Activated T-helper 1 cell treated with anti-CD3 and anti-CD28 coated beads, Interleukin-2, amount 50 U/mL, for 16 hours (primary cell): ENCODE measurements around the gene TRRAP.
A peak's percentile ranks its signal among the peaks of the same experiment; 100 is the strongest.

Source experiments
- DNase-seq, 2 donors: peaks; one replicate each; pipeline ENCODE4 v3.0.0-alpha.2; 2020; ENCODE audit warnings: low read depth in 1 of 2, low spot score in 1 of 2

Gene TRRAP

DNA sequence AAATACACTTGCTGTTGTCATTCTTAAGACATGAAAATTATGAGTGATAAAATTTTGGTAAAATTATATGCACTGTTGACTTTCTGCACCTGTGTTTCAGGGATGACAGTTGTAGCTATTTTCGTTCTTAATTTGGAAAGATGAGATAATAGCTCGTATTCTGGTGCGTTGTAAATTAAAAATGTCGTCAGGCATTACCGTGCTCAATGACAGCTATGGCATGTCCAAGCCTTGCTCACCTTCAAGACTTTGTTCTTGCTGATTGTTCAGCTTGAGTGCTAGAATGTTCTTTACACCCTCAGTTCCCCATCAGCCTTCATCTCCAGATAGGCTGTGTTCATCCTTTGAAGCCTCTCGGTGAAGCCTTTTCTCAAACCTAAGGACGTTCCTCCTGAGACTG is 21.5 kb downstream of the TRRAP start:
- no peak for DNase-seq

DNA sequence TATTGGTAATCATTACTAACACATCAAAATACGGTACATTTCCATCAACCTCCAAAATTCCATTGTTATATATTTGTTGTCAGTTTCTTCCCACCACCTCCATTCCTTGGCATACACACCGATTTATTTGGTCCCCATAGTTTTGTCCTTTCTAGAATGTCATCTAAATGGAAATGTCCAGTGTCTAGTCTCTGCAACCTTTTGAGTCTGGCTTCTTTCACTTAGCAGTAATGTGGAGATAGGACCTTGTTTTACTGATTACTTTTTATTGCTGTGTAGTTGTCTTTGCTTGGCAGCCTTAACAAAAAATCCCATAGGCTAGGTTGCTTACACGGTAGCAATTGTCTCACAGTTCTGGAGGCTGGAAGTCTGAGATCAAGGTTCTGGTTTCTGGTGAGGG is 22.5 kb downstream of the TRRAP start:
- no peak for DNase-seq

DNA sequence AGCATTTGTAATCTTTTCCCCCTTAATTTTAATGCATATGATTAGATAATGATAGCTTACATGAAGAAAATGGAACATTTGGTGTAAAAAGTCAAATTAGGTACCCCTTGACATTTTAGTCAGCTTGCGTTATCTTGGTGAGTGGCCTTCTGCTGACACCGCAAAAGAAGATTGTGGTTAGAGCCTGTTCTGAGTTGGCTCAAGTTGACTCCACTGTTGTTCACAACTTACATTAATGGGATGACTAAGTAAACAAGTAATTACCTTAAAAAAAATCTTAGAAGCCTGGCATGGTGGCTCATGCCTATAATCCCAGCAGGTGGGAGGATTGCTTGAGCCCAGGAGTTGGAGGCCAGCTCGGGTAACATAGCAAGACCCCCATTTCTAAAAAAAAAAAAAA is 24.2 kb downstream of the TRRAP start:
- no peak for DNase-seq

- DNase-seq, result no peak
These were observed 24.9 kb downstream of the TRRAP start for GRCh38 chr7:98903246-98903645.

DNA sequence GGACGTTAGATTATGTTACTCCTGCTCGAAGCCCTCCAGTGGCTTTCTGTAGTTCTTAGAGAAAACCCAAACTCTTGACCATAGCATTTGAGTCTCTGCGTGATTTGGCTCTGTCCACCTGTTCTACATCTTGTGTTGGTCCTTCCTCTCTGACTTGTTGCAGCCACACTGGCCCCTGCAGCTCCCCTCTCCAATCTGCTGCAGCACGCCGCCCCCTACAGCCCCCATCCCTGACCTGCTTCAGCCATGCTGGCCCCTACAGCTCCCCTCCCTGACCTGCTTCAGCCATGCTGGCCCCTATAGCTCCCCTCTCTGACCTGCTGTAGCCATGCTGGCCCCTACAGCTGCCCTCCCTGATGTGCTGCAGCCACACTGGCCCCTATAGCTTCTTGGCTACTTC is 29.2 kb downstream of the TRRAP start:
- no peak for DNase-seq

- no peak for DNase-seq
These were observed 30.3 kb downstream of the TRRAP start for GRCh38 chr7:98908585-98908984.

DNA sequence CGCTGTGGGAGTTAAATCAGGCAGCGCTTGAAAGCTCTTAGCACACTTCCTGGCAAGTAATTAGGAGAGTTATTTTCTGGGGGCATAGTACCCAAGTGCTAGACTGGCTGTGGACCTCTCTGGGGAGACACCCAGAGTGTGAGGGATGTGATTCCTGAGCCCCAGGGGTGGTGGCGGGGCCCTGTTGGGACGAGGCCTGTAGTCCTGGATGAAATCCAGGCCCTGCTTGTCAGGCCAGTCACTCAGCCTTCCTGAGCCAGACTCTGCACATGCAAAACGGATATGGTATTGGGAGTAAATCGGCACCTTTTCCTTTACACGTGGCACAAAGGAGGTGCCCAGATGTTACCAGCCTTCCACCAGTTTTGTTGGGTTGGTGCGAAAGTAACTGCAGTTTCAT is 31.2 kb downstream of the TRRAP start:
- DNase-seq, result no peak

GRCh38 chr7:98910427-98910826 is 32.1 kb downstream of the TRRAP start:
- no peak for DNase-seq

- no peak for DNase-seq
These were observed 33.6 kb downstream of the TRRAP start for GRCh38 chr7:98911916-98912315.

- DNase-seq, result no peak
These were observed 34.7 kb downstream of the TRRAP start for GRCh38 chr7:98913026-98913425.

DNA sequence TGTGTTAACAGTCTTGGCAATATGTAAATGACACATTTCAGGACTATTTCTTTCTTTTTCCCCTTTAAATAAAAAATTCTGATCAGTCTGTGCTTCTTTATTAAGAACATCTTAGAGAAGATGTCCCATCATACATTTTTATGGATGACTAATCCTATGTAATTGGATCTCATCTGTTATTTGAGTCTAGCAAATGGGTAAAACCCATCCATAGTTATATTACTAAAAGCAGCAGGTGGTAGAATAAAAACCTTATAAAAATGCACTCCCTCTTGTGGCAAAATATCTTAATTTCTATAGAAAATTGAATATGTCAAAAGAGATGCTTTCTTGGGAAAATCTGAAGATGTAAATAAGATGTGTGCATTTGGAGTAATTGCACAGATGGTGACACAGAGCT is 35.3 kb downstream of the TRRAP start:
- DNase-seq, result no peak

DNA sequence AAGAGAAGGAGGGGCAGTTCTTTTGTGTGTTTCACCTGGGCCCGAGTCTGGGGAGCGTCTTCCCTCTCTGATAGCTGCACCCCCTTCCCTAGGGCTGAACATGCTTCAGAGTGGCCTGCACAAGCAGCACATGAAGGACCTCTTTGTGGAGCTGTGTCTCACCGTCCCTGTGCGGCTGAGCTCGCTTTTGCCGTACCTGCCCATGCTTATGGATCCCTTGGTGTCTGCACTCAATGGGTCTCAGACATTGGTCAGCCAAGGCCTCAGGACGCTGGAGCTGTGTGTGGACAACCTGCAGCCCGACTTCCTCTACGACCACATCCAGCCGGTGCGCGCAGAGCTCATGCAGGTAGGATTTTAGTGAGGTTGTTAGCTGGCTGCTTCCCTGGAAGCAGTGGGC is 39.0 kb downstream of the TRRAP start:
- no peak for DNase-seq

GRCh38 chr7:98921608-98922372 is 43.5 kb downstream of the TRRAP start:
- no peak for DNase-seq

DNA sequence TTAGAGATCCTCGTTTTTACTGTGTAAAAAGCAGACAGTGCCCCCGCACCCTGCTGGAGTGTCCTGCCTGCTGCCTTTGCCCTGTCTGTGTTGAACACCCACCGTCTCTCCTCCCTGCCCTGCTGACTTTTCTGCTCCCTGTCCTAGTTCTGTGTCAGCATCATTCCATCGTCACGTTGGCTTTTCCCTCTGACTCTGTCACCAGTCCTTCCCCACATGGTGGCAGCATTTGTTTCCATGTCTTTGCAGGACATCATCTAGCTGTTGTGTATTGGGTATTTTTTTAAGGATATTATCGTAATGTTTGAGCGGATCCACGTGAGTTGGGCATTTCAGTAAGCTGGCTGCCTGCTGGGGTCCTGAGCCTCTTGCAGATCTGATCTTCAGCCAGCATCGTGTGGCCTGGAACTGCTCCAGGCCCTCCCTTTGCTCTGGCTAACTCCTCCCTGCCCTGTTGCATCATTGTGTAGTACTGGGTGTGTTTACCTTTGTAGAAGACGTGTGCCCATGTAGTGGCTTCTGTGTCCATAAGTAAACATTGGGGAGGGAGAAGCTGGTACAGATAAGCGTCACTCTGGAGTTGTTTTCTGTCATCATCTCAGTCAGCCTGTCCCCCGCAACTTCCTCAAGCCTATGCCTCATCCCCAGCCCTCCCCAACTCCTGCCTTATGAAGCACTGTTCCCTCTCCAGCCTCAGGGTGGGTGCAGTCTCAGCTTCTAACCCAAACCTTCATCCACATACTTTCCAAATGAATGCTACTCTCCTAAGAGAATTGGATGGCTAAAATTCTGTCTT is 44.3 kb downstream of the TRRAP start:
- DNase-seq, result no peak

- no peak for DNase-seq
These were observed 45.2 kb downstream of the TRRAP start for GRCh38 chr7:98923512-98923911.

DNA sequence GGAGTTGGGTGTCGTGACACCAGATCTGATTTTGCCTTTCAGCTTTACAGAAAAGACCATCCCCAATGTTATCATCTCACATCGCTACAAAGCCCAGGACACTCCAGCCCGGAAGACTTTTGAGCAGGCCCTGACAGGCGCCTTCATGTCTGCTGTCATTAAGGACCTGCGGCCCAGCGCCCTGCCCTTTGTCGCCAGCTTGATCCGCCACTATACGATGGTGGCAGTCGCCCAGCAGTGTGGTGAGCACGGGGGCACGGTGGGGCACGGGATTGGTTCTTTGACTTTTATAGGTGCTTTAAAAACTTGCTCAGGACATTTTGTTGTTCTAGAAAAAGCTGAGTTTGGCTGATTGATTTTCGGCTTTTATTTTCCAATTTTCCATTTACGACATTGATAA is 48.8 kb downstream of the TRRAP start:
- DNase-seq, result no peak

DNA sequence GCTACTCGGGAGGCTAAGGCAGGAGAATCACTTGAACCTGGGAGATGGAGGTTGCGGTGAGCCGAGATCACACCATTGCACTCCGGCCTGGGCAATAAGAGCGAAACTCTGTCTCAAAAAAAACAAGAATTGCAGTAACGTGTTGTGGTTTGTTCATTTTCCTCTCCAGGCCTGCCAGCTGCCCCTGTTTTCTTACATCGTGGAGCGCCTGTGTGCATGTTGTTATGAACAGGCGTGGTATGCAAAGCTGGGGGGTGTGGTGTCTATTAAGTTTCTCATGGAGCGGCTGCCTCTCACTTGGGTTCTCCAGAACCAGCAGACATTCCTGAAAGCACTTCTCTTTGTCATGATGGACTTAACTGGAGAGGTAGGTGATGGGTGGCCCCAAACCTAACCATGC is 52.1 kb downstream of the TRRAP start:
- no peak for DNase-seq

- DNase-seq, result peak in 1 of 2 donors; percentile 6
These were observed 52.6 kb downstream of the TRRAP start for GRCh38 chr7:98930921-98931320.

- no peak for DNase-seq
These were observed 55.0 kb downstream of the TRRAP start for GRCh38 chr7:98933321-98933720.

GRCh38 chr7:98934267-98934666 is 55.9 kb downstream of the TRRAP start:
- no peak for DNase-seq

DNA sequence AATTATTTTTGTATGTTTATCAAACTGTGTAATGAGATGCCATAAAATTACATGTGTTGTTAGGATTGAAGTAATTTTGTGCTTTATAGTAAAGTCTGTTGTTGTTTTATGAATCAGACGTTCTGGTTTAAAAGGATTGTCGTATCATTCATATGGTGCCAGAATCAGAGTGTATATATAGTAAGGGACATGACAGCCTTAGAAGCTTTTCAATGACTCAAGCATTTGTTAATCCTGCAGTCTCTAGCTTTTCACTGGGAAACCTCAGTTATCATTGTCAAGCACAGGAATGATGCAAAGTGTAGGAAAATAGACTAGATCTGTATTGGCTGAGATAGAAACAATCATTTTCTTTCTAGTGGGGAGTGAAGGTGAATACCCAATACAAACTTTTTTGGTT is 57.5 kb downstream of the TRRAP start:
- no peak for DNase-seq

DNA sequence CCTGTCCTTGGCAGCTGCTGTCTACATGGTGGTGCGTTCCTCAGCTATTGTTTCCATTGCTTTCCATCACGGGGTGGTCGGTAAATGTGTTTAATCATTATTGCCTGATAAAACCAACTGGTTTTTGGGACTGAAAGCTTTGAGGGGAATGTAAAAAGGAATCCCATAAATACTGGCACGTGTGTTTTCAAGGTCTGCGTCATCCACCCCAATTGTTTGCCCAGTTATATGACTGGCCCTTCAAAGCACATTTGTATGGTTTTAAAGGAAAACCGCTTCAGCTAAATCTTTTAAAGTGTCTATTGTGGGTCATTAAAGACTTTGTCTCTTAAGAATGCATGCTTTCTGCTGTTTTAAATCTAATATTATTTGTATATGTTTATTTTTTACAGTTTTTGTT is 65.0 kb downstream of the TRRAP start:
- no peak for DNase-seq

- no peak for DNase-seq
These were observed 66.1 kb downstream of the TRRAP start for GRCh38 chr7:98944386-98944785.
